Measurements from ENCODE around the gene MRM1. TPM values are rescaled to one million over a fixed set of nuclear protein-coding genes. Genes with fewer than 3 reads are reported as not detected.

Gene MRM1
- polyA plus RNA-seq, 1 donor (not counting 4 experiments of a cell fraction or from before 2014, with no cell fraction given): 3.8 TPM

DNA sequence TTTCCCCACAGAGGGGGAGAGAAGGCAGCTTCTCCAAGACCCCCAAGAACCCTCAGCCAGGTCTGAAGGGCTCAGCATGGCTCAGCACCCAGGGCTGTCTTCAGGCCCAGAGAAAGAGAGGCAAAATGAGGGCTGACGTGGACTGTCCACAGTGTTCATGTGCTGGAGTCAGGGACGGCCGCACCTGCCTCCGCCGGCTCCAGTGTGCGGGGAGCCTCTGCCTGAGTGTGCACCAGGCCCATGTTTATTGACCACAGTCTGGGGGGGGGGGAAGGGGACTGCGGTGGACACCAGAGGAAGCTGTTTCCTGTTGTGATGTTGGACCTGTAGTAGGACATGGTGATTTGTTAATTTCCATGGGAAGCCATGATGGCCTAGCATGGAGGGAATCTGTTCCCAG, 6.9 kb downstream of the MRM1 start:
- Histone ChIP-seq H3K4me3 (ENCODE audit: control insufficient read depth in 2 of 3, extremely low read depth in 1 of 3, insufficient read depth in 2 of 3, low read depth in 1 of 3, low read length in 3 of 3) (no peak overlapping the region), H4K20me1 (ENCODE audit: control insufficient read depth, extremely low read depth, insufficient read depth, low read length) (no peaks in the 10 kb centered on the region), H3K9ac (ENCODE audit: control insufficient read depth, extremely low read depth, insufficient read depth, low read length) (peak overlapping the region; percentile 24), H3K4me1 (ENCODE audit: control insufficient read depth, extremely low read depth, insufficient read depth, low read length) (peaks cover 34% of the 10 kb centered on the region), H3K27ac (ENCODE audit: control insufficient read depth, insufficient read depth, low read length) (no peak overlapping the region), H3K9me1 (ENCODE audit: control insufficient read depth, extremely low read depth, insufficient read depth, low read length) (no peaks in the 10 kb centered on the region), H3K27me3 (ENCODE audit: control insufficient read depth, extremely low read depth, insufficient read depth, low read length) (no peaks in the 10 kb centered on the region), H2AFZ (ENCODE audit: control insufficient read depth, low read length) (no peak overlapping the region), H3K36me3 (ENCODE audit: control insufficient read depth in 2 of 2, extremely low read depth in 1 of 2, insufficient read depth in 2 of 2, low read length in 2 of 2) (peaks cover 2 to 9% of the 10 kb centered on the region in 2 experiments), H3K4me2 (ENCODE audit: control insufficient read depth, extremely low read depth, insufficient read depth, low read depth, low read length) (peak overlapping the region; percentile 24), H3K79me2 (ENCODE audit: control insufficient read depth, insufficient read depth, low read length) (peaks cover 17% of the 10 kb centered on the region), H3K9me3 (ENCODE audit: control insufficient read depth, low read depth, low read length) (no peaks in the 10 kb centered on the region)
- FAIRE-seq (no peak), DNase-seq (ENCODE audit: low read depth, low spot score) (no peak)
- TF ChIP-seq, protein P1, sequence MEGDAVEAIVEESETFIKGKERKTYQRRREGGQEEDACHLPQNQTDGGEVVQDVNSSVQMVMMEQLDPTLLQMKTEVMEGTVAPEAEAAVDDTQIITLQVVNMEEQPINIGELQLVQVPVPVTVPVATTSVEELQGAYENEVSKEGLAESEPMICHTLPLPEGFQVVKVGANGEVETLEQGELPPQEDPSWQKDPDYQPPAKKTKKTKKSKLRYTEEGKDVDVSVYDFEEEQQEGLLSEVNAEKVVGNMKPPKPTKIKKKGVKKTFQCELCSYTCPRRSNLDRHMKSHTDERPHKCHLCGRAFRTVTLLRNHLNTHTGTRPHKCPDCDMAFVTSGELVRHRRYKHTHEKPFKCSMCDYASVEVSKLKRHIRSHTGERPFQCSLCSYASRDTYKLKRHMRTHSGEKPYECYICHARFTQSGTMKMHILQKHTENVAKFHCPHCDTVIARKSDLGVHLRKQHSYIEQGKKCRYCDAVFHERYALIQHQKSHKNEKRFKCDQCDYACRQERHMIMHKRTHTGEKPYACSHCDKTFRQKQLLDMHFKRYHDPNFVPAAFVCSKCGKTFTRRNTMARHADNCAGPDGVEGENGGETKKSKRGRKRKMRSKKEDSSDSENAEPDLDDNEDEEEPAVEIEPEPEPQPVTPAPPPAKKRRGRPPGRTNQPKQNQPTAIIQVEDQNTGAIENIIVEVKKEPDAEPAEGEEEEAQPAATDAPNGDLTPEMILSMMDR (optimal IDR thresholded peaks at IDR 0.05 in 1 of 3, IDR thresholded peaks at IDR 0.05 in 1 of 3, conservative IDR thresholded peaks at IDR 0.05 in 1 of 3; ENCODE audit: extremely low read depth in 1 of 3, insufficient read depth in 2 of 3, low read length in 3 of 3): no peak
- TF ChIP-seq EZH2 (IDR thresholded peaks at IDR 0.05; ENCODE audit: low read length): no peak
- dilution Hi-C loops (cut with MboI; ENCODE audit: extremely low pct_ligation_motif_present, low sequenced_read_pairs): no loop called here

DNA sequence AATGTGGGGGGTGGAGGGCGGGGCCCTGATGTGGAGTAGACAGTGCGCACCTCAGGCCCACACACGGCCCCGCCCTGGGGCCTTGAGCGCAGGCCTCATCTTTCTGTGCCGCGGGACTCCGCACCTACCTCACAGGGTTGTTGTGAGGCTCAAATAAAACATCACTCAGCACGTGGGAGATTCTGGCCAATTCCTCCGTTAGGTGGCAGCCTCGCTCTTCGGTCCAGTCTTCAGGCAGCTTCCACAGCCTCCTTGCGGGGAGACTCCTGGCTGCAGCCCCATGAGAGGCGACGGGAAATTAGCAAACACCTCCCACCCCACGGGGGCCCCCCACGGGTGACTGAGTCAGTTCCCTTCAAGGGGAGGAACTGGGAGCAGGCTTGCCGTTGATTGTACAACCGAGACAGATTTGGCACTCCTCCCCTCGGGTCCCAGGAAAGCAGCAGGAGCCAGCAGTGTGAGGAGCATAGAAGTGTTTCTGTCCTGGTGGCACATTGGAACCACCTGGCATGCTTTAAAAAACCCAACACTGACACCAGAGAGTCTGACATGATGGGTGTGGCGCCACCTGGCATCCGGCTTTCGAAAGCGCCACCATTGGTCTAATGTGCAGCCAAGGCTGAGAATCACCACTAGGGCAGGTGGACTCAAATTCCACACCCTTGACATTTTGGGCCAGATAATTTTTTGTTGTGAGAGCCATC, 7.6 kb downstream of the MRM1 start:
- Histone ChIP-seq H3K27ac (ENCODE audit: control insufficient read depth, insufficient read depth, low read length) (peak overlapping the region; percentile 23), H3K9me1 (ENCODE audit: control insufficient read depth, extremely low read depth, insufficient read depth, low read length) (no peaks in the 10 kb centered on the region), H4K20me1 (ENCODE audit: control insufficient read depth, extremely low read depth, insufficient read depth, low read length) (no peaks in the 10 kb centered on the region), H3K4me3 (ENCODE audit: control insufficient read depth in 2 of 3, extremely low read depth in 1 of 3, insufficient read depth in 2 of 3, low read depth in 1 of 3, low read length in 3 of 3) (no peak overlapping the region), H3K36me3 (ENCODE audit: control insufficient read depth in 2 of 2, extremely low read depth in 1 of 2, insufficient read depth in 2 of 2, low read length in 2 of 2) (peaks cover 2 to 5% of the 10 kb centered on the region in 2 experiments), H3K27me3 (ENCODE audit: control insufficient read depth, extremely low read depth, insufficient read depth, low read length) (no peaks in the 10 kb centered on the region), H3K4me2 (ENCODE audit: control insufficient read depth, extremely low read depth, insufficient read depth, low read depth, low read length) (peak overlapping the region; percentile 24), H3K4me1 (ENCODE audit: control insufficient read depth, extremely low read depth, insufficient read depth, low read length) (peaks cover 28% of the 10 kb centered on the region), H3K9ac (ENCODE audit: control insufficient read depth, extremely low read depth, insufficient read depth, low read length) (peak overlapping the region; percentile 24), H2AFZ (ENCODE audit: control insufficient read depth, low read length) (no peak overlapping the region), H3K79me2 (ENCODE audit: control insufficient read depth, insufficient read depth, low read length) (peaks cover 11% of the 10 kb centered on the region), H3K9me3 (ENCODE audit: control insufficient read depth, low read depth, low read length) (no peaks in the 10 kb centered on the region)
- dilution Hi-C loops (cut with MboI; ENCODE audit: extremely low pct_ligation_motif_present, low sequenced_read_pairs): no loop called here
- no peak for TF ChIP-seq EZH2 (IDR thresholded peaks at IDR 0.05; ENCODE audit: low read length)
- TF ChIP-seq, protein P1 (optimal IDR thresholded peaks at IDR 0.05 in 1 of 3, IDR thresholded peaks at IDR 0.05 in 1 of 3, conservative IDR thresholded peaks at IDR 0.05 in 1 of 3; ENCODE audit: extremely low read depth in 1 of 3, insufficient read depth in 2 of 3, low read length in 3 of 3): peak; percentile 42 to 89 (median 58)
- FAIRE-seq: no peak
- DNase-seq (ENCODE audit: low read depth, low spot score): no peak

Data from keratinocyte (primary cell).